Measurements from ENCODE around the gene STOML2. TPM values are rescaled to one million over a fixed set of nuclear protein-coding genes. Genes with fewer than 3 reads are reported as not detected.
A peak's percentile ranks its signal among the peaks of the same experiment; 100 is the strongest.

STOML2 gene
- total RNA-seq, 1 donor from 2014 or later = 93.4 TPM

- Mint-ChIP-seq H3K27ac (peak overlapping the region; percentile 93), H3K27me3 (ENCODE audit: low read depth) (no peaks in the 10 kb centered on the region), H3K9me3 (no peaks in the 10 kb centered on the region), H3K4me3 (peak overlapping the region; percentile 95), H3K36me3 (peaks cover 4% of the 10 kb centered on the region), H3K4me1 (peaks cover 49% of the 10 kb centered on the region)
- TF ChIP-seq CTCF (IDR thresholded peaks at IDR 0.05; ENCODE audit: unreplicated experiment) = no peak
- DNase-seq (ENCODE audit: low spot score in 2 of 2, unreplicated experiment in 2 of 2) = no peak
These were observed 12.1 kb upstream of the STOML2 start for GRCh38 chr9:35114840-35115628.

GRCh38 chr9:35114113-35114839, 11.3 kb upstream of the STOML2 start:
- H3K36me3 Mint-ChIP-seq = peaks cover 4% of the 10 kb centered on the region
- DNase-seq (ENCODE audit: low spot score in 2 of 2, unreplicated experiment in 2 of 2) = peak in 1 of 2 experiments; percentile 66
- no peaks in the 10 kb centered on the region for H3K27me3 Mint-ChIP-seq (ENCODE audit: low read depth)
- H3K9me3 Mint-ChIP-seq = no peaks in the 10 kb centered on the region
- TF ChIP-seq CTCF (IDR thresholded peaks at IDR 0.05; ENCODE audit: unreplicated experiment) = no peak
- peak overlapping the region; percentile 95 for H3K4me3 Mint-ChIP-seq
- peak overlapping the region; percentile 93 for H3K27ac Mint-ChIP-seq
- H3K4me1 Mint-ChIP-seq = peaks cover 53% of the 10 kb centered on the region

GRCh38 chr9:35112257-35113020, 9.5 kb upstream of the STOML2 start:
- peak overlapping the region; percentile 88 for H3K27ac Mint-ChIP-seq
- H3K4me3 Mint-ChIP-seq = peak overlapping the region; percentile 76
- peaks cover 4% of the 10 kb centered on the region for H3K36me3 Mint-ChIP-seq
- no peak for TF ChIP-seq CTCF (IDR thresholded peaks at IDR 0.05; ENCODE audit: unreplicated experiment)
- no peaks in the 10 kb centered on the region for H3K9me3 Mint-ChIP-seq
- peaks cover 53% of the 10 kb centered on the region for H3K4me1 Mint-ChIP-seq
- DNase-seq (ENCODE audit: low spot score in 2 of 2, unreplicated experiment in 2 of 2) = no peak
- no peaks in the 10 kb centered on the region for H3K27me3 Mint-ChIP-seq (ENCODE audit: low read depth)

- Mint-ChIP-seq H3K4me3 (peak overlapping the region; percentile 76), H3K27me3 (ENCODE audit: low read depth) (no peaks in the 10 kb centered on the region), H3K36me3 (peaks cover 4% of the 10 kb centered on the region), H3K9me3 (no peaks in the 10 kb centered on the region), H3K27ac (peak overlapping the region; percentile 88), H3K4me1 (peaks cover 45% of the 10 kb centered on the region)
- no peak for TF ChIP-seq CTCF (IDR thresholded peaks at IDR 0.05; ENCODE audit: unreplicated experiment)
- peak; percentile 90 to 91 for DNase-seq (ENCODE audit: low spot score in 2 of 2, unreplicated experiment in 2 of 2)
These were observed 8.3 kb upstream of the STOML2 start for GRCh38 chr9:35111001-35111933.

GRCh38 chr9:35110327-35110761, 7.4 kb upstream of the STOML2 start:
- Mint-ChIP-seq H3K4me3 (peak overlapping the region; percentile 76), H3K27ac (peak overlapping the region; percentile 88), H3K9me3 (no peaks in the 10 kb centered on the region), H3K4me1 (peaks cover 45% of the 10 kb centered on the region), H3K27me3 (ENCODE audit: low read depth) (no peaks in the 10 kb centered on the region), H3K36me3 (peaks cover 11% of the 10 kb centered on the region)
- DNase-seq (ENCODE audit: low spot score in 2 of 2, unreplicated experiment in 2 of 2) = no peak
- TF ChIP-seq CTCF (IDR thresholded peaks at IDR 0.05; ENCODE audit: unreplicated experiment) = no peak

Measured in mesothelial cell of epicardium (in vitro differentiated cells).